ENCODE data around the gene CEP85L.
"Not testable (repeated sequence)": the region's sequence is repeated elsewhere in the genome, so short reads cannot be mapped to it uniquely, and the experiment has no call there.

DNA sequence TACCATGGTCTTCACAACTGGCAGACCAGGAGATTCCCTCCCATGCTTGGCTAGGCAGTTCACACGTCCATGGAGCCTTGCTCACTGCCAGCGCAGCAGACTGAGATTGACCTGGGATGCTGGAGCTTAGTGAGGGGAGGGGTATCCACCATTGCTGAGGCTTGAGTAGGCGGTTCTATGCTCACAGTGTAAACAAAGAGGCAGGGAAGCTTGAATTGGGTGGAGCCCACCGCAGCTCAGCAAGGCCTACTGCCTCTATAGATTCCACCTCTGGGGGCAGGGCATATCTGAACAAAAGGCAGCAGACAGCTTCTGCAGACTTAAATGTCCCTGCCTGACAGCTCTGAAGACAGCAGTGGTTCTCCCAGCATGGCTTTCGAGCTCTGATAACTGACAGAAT, 230.1 kb downstream of the CEP85L start:
- TF ChIP-seq POLR2AphosphoS5 (IDR thresholded peaks at IDR 0.05; ENCODE audit: borderline replicate concordance, low read depth, low read length); FOXP2 (optimal IDR thresholded peaks at IDR 0.05; ENCODE audit: control extremely low read depth, extremely low read length, insufficient read depth); EZH2 (IDR thresholded peaks at IDR 0.05): not testable (repeated sequence)
